ENCODE measurements around the gene COL18A1.

The COL18A1 gene

GRCh38 chr21:45496151-45496967 lies 91.4 kb downstream of the COL18A1 start:
- Histone ChIP-seq H3K9ac (ENCODE audit: low read depth, low read length, poor library complexity, severe bottlenecking) (no peak overlapping the region), H3K4me3 (ENCODE audit: low read length, poor library complexity, severe bottlenecking) (no peak overlapping the region), H3K9me3 (ENCODE audit: insufficient read depth, low read depth, low read length) (no peaks in the 10 kb centered on the region), H3K36me3 (ENCODE audit: insufficient read depth, low read length) (no peaks in the 10 kb centered on the region), H4K20me1 (ENCODE audit: insufficient read depth, low read length, poor library complexity, severe bottlenecking) (no peaks in the 10 kb centered on the region), H3K27me3 (ENCODE audit: insufficient read depth, low read length, poor library complexity, severe bottlenecking) (no peaks in the 10 kb centered on the region), H3F3A (ENCODE audit: low read depth) (no peaks in the 10 kb centered on the region), H2AFZ (ENCODE audit: low read length) (no peak overlapping the region), H3K4me1 (ENCODE audit: insufficient read depth, low read length, poor library complexity, severe bottlenecking) (no peaks in the 10 kb centered on the region), H3K9me2 (replicated peaks; ENCODE audit: low read depth, low read length) (no peaks in the 10 kb centered on the region), H3K4me2 (ENCODE audit: low read depth, low read length, poor library complexity, severe bottlenecking) (no peak overlapping the region), H3K79me2 (ENCODE audit: insufficient read depth, low read length) (no peaks in the 10 kb centered on the region)
- no peak for TF ChIP-seq EZH2phosphoT487 (IDR thresholded peaks at IDR 0.05; ENCODE audit: borderline replicate concordance)
- TF ChIP-seq, protein P1, sequence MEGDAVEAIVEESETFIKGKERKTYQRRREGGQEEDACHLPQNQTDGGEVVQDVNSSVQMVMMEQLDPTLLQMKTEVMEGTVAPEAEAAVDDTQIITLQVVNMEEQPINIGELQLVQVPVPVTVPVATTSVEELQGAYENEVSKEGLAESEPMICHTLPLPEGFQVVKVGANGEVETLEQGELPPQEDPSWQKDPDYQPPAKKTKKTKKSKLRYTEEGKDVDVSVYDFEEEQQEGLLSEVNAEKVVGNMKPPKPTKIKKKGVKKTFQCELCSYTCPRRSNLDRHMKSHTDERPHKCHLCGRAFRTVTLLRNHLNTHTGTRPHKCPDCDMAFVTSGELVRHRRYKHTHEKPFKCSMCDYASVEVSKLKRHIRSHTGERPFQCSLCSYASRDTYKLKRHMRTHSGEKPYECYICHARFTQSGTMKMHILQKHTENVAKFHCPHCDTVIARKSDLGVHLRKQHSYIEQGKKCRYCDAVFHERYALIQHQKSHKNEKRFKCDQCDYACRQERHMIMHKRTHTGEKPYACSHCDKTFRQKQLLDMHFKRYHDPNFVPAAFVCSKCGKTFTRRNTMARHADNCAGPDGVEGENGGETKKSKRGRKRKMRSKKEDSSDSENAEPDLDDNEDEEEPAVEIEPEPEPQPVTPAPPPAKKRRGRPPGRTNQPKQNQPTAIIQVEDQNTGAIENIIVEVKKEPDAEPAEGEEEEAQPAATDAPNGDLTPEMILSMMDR (conservative IDR thresholded peaks at IDR 0.05; ENCODE audit: low read length) = no peak

DNA sequence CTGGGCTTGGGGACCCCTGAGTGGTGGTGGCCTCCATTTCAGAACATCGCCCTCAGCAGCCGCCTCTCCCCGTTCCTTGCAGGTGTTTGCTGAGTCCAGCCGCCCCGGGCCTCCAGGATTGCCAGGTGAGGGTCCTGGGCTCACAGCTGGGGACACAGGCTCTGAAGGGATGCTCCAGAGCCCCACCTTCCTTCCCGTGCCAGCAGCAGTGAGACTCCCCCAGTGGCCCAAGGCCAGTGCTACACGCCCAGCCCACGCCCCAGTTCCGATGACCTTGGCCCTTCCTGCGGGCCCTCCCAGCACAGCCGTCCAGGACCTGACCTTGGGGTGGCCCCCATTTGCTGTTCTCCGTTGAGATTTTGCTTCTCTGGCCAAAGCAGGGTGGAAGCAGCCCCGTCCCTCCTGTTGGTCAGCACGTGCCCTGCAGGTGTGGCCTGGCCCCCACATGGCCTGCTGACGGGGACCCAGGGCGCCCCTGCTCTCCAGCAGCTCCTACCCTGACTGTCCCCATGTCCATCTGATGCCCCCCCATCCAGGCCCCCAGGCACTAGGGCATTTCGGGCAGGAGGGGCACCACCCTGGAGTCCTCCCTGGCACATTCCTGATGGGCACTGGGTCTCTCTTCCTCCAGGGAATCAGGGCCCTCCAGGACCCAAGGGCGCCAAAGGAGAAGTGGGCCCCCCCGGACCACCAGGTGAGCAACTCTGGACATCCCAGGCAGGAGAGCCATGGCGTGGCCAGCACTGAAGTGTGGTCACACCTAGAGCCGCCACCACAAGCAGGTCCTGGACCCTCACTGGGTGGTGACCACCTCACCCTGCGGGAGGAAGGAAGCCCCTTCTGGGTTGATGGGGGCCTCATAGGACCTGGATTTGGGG lies 92.2 kb downstream of the COL18A1 start:
- H3K4me2 ChIP-seq (ENCODE audit: low read depth, low read length, poor library complexity, severe bottlenecking) = no peak overlapping the region

GRCh38 chr21:45497846-45498645 lies 93.1 kb downstream of the COL18A1 start:
- Histone ChIP-seq H3K4me3 (ENCODE audit: low read length, poor library complexity, severe bottlenecking) (no peak overlapping the region), H3K9me2 (replicated peaks; ENCODE audit: low read depth, low read length) (no peaks in the 10 kb centered on the region), H3K4me2 (ENCODE audit: low read depth, low read length, poor library complexity, severe bottlenecking) (no peak overlapping the region), H3K9ac (ENCODE audit: low read depth, low read length, poor library complexity, severe bottlenecking) (no peak overlapping the region), H3K27me3 (ENCODE audit: insufficient read depth, low read length, poor library complexity, severe bottlenecking) (no peaks in the 10 kb centered on the region), H4K20me1 (ENCODE audit: insufficient read depth, low read length, poor library complexity, severe bottlenecking) (no peaks in the 10 kb centered on the region), H3K36me3 (ENCODE audit: insufficient read depth, low read length) (no peaks in the 10 kb centered on the region), H3K4me1 (ENCODE audit: insufficient read depth, low read length, poor library complexity, severe bottlenecking) (no peaks in the 10 kb centered on the region), H3K9me3 (ENCODE audit: insufficient read depth, low read depth, low read length) (no peaks in the 10 kb centered on the region), H2AFZ (ENCODE audit: low read length) (no peak overlapping the region), H3K79me2 (ENCODE audit: insufficient read depth, low read length) (no peaks in the 10 kb centered on the region), H3F3A (ENCODE audit: low read depth) (no peaks in the 10 kb centered on the region)
- TF ChIP-seq EZH2phosphoT487 (IDR thresholded peaks at IDR 0.05; ENCODE audit: borderline replicate concordance) = no peak

More for the DNA sequence above, 92.2 kb downstream of the COL18A1 start:
- Histone ChIP-seq H4K20me1 (ENCODE audit: insufficient read depth, low read length, poor library complexity, severe bottlenecking) (no peaks in the 10 kb centered on the region), H3K4me1 (ENCODE audit: insufficient read depth, low read length, poor library complexity, severe bottlenecking) (no peaks in the 10 kb centered on the region), H3K9me3 (ENCODE audit: insufficient read depth, low read depth, low read length) (no peaks in the 10 kb centered on the region), H2AFZ (ENCODE audit: low read length) (no peak overlapping the region), H3K27me3 (ENCODE audit: insufficient read depth, low read length, poor library complexity, severe bottlenecking) (no peaks in the 10 kb centered on the region), H3K9me2 (replicated peaks; ENCODE audit: low read depth, low read length) (no peaks in the 10 kb centered on the region), H3K9ac (ENCODE audit: low read depth, low read length, poor library complexity, severe bottlenecking) (no peak overlapping the region), H3K36me3 (ENCODE audit: insufficient read depth, low read length) (no peaks in the 10 kb centered on the region), H3K4me3 (ENCODE audit: low read length, poor library complexity, severe bottlenecking) (no peak overlapping the region), H3K79me2 (ENCODE audit: insufficient read depth, low read length) (no peaks in the 10 kb centered on the region), H3F3A (ENCODE audit: low read depth) (no peaks in the 10 kb centered on the region)
- TF ChIP-seq, protein P1 (conservative IDR thresholded peaks at IDR 0.05; ENCODE audit: low read length) = no peak
- TF ChIP-seq EZH2phosphoT487 (IDR thresholded peaks at IDR 0.05; ENCODE audit: borderline replicate concordance) = no peak

Data from Loucy (cell line).